NCI-H2107 treated with DMSO at 0.1 percent for 48 hours (cell line): ENCODE results near the gene APOA5.
"Not testable (repeated sequence)": the region's sequence is repeated elsewhere in the genome, so short reads cannot be mapped to it uniquely, and the experiment has no call there.

Experiments used
- DNase-seq: peaks from one replicate; lab custom pipeline; 2025; ENCODE audit not compliant: unreplicated experiment; lab: John Stamatoyannopoulos, UW

APOA5 gene

GRCh38 chr11:116776522-116776984 lies 15.1 kb downstream of the APOA5 start:
- no peak for DNase-seq

- no peak for DNase-seq
Observed at GRCh38 chr11:116775975-116776374, 15.7 kb downstream of the APOA5 start.

- no peak for DNase-seq
Observed at GRCh38 chr11:116774661-116775060, 17.0 kb downstream of the APOA5 start.

- no peak for DNase-seq
Observed at GRCh38 chr11:116773203-116774097, 18.2 kb downstream of the APOA5 start.

- DNase-seq: peak; percentile 46
Observed at GRCh38 chr11:116772443-116773202, 19.1 kb downstream of the APOA5 start, which contains the start of gene BUD13. Gene BUD13, minus strand, starts transcription at chr11:116772987. Its CDS starts 23 bp downstream, at chr11:116772964.

GRCh38 chr11:116771935-116772334 lies 19.7 kb downstream of the APOA5 start:
- DNase-seq: no peak

- no peak for DNase-seq
Observed at GRCh38 chr11:116762132-116762531, 29.5 kb downstream of the APOA5 start.

- DNase-seq: not testable (repeated sequence)
Observed at GRCh38 chr11:116756044-116756443, 35.6 kb downstream of the APOA5 start.

- DNase-seq: no peak
Observed at GRCh38 chr11:116750070-116750718, 41.5 kb downstream of the APOA5 start.

- DNase-seq: no peak
Observed at GRCh38 chr11:116742104-116742503, 49.6 kb downstream of the APOA5 start.

GRCh38 chr11:116740741-116741140 lies 50.9 kb downstream of the APOA5 start:
- DNase-seq: no peak
